ENCODE results near the gene TIAM2. TPM values are rescaled to one million over a fixed set of nuclear protein-coding genes. Genes with fewer than 3 reads are reported as not detected.

The TIAM2 gene
- total RNA-seq, 1 donor from 2014 or later, result 18.1 TPM

- no peak overlapping the region for H3K4me3 Mint-ChIP-seq
Measured at GRCh38 chr6:155001934-155002333, 6.8 kb downstream of the TIAM2 start.

GRCh38 chr6:155003476-155003875 is 8.4 kb downstream of the TIAM2 start:
- Mint-ChIP-seq H3K27ac (no peak overlapping the region), H3K4me1 (peaks cover 5% of the 10 kb centered on the region), H3K36me3 (no peaks in the 10 kb centered on the region), H3K4me3 (no peak overlapping the region), H3K9me3 (no peaks in the 10 kb centered on the region), H3K27me3 (ENCODE audit: low read depth) (no peaks in the 10 kb centered on the region)
- no peak for TF ChIP-seq CTCF (IDR thresholded peaks at IDR 0.05; ENCODE audit: unreplicated experiment)
- no peak for DNase-seq (ENCODE audit: low spot score in 2 of 2, unreplicated experiment in 2 of 2)

More at GRCh38 chr6:155001934-155002333, 6.8 kb downstream of the TIAM2 start:
- no peak for TF ChIP-seq CTCF (IDR thresholded peaks at IDR 0.05; ENCODE audit: unreplicated experiment)
- no peak for DNase-seq (ENCODE audit: low spot score in 2 of 2, unreplicated experiment in 2 of 2)
- H3K9me3 Mint-ChIP-seq, result no peaks in the 10 kb centered on the region
- peaks cover 6% of the 10 kb centered on the region for H3K27me3 Mint-ChIP-seq (ENCODE audit: low read depth)
- H3K27ac Mint-ChIP-seq, result no peak overlapping the region
- H3K4me1 Mint-ChIP-seq, result peaks cover 9% of the 10 kb centered on the region
- H3K36me3 Mint-ChIP-seq, result no peaks in the 10 kb centered on the region

GRCh38 chr6:155004017-155004416 is 8.9 kb downstream of the TIAM2 start:
- Mint-ChIP-seq H3K36me3 (no peaks in the 10 kb centered on the region), H3K27ac (no peak overlapping the region), H3K27me3 (ENCODE audit: low read depth) (no peaks in the 10 kb centered on the region), H3K4me1 (peaks cover 5% of the 10 kb centered on the region), H3K9me3 (no peaks in the 10 kb centered on the region), H3K4me3 (no peak overlapping the region)
- DNase-seq (ENCODE audit: low spot score in 2 of 2, unreplicated experiment in 2 of 2), result no peak
- no peak for TF ChIP-seq CTCF (IDR thresholded peaks at IDR 0.05; ENCODE audit: unreplicated experiment)

- H3K36me3 Mint-ChIP-seq, result no peaks in the 10 kb centered on the region
- no peaks in the 10 kb centered on the region for H3K9me3 Mint-ChIP-seq
- no peak for TF ChIP-seq CTCF (IDR thresholded peaks at IDR 0.05; ENCODE audit: unreplicated experiment)
- no peaks in the 10 kb centered on the region for H3K27me3 Mint-ChIP-seq (ENCODE audit: low read depth)
- DNase-seq (ENCODE audit: low spot score in 2 of 2, unreplicated experiment in 2 of 2), result no peak
- no peak overlapping the region for H3K4me3 Mint-ChIP-seq
- H3K4me1 Mint-ChIP-seq, result peaks cover 5% of the 10 kb centered on the region
- no peak overlapping the region for H3K27ac Mint-ChIP-seq
Measured at GRCh38 chr6:155004576-155005372, 9.7 kb downstream of the TIAM2 start.

GRCh38 chr6:155008625-155009024 is 13.5 kb downstream of the TIAM2 start:
- no peak for DNase-seq (ENCODE audit: low spot score in 2 of 2, unreplicated experiment in 2 of 2)
- Mint-ChIP-seq H3K36me3 (no peaks in the 10 kb centered on the region), H3K9me3 (no peaks in the 10 kb centered on the region), H3K27me3 (ENCODE audit: low read depth) (no peaks in the 10 kb centered on the region), H3K4me1 (peaks cover 20% of the 10 kb centered on the region), H3K27ac (no peak overlapping the region), H3K4me3 (no peak overlapping the region)
- TF ChIP-seq CTCF (IDR thresholded peaks at IDR 0.05; ENCODE audit: unreplicated experiment), result no peak

Measured in mesothelial cell of epicardium (in vitro differentiated cells).